ENCODE data around the gene OSBPL9.

The OSBPL9 gene

DNA sequence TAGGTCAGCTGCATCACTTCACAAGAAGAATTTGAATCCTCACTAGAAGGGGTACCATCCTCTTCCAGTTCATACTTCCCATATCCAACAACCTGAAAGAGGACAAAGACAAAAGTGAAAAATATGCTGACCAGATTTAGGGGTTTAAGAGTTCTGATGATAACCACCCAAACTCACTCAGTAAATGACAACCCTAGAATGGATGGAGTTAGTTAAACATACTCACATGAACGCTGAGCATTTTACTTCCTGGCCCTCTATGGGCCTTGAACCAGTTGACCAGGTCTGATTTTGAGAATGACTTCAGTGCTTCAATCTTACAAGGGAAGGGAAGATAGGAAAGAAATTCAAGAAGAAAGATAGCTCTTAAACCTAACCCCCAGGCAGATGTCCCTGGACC is 172.4 kb downstream of the OSBPL9 start:
- TF ChIP-seq, protein P1, sequence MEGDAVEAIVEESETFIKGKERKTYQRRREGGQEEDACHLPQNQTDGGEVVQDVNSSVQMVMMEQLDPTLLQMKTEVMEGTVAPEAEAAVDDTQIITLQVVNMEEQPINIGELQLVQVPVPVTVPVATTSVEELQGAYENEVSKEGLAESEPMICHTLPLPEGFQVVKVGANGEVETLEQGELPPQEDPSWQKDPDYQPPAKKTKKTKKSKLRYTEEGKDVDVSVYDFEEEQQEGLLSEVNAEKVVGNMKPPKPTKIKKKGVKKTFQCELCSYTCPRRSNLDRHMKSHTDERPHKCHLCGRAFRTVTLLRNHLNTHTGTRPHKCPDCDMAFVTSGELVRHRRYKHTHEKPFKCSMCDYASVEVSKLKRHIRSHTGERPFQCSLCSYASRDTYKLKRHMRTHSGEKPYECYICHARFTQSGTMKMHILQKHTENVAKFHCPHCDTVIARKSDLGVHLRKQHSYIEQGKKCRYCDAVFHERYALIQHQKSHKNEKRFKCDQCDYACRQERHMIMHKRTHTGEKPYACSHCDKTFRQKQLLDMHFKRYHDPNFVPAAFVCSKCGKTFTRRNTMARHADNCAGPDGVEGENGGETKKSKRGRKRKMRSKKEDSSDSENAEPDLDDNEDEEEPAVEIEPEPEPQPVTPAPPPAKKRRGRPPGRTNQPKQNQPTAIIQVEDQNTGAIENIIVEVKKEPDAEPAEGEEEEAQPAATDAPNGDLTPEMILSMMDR (IDR thresholded peaks at IDR 0.05; ENCODE audit: low read depth, low read length): no peak
- no peak for DNase-seq (ENCODE audit: extremely low read depth, low read depth)

DNA sequence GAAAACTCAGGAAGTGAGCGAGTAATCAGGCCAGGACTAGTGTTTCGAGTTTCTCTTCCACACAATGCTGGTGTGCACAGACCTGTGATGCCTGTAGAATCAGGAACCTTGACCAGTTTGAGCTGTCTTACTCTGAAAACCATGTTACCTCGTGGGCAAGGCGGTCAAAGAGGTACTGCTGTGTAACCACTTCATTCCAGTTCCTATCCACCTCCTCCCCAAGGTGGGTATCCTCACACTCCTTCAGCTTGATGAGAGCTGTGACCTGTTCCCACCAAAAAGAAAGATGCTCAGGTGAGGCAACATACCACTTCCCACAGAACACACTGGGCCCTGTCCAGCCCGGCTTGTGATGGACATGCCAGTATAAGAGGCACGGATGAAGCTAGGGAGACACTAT is 173.5 kb downstream of the OSBPL9 start:
- no peak for DNase-seq (ENCODE audit: extremely low read depth, low read depth)
- TF ChIP-seq, protein P1 (IDR thresholded peaks at IDR 0.05; ENCODE audit: low read depth, low read length): no peak

DNA sequence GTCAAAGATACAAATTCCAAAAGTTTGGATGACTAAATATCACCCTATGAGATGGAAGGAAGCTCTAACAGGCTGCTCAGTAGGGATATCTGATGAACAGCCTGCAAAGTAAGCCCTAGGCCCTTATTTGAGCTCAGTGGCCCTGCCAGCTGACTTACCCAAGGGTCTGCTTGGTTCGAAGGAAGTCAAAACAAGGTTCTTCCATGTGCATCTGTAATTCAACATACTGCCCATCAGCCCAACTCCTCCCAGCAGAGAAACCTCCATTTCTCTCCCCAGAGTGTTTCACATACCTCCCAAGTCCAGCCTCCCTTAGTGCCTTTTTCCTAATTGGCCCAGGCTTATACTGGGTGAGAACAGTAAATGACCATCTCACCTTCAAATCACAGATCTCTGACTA is 175.0 kb downstream of the OSBPL9 start:
- no peak for DNase-seq (ENCODE audit: extremely low read depth, low read depth)
- TF ChIP-seq, protein P1 (IDR thresholded peaks at IDR 0.05; ENCODE audit: low read depth, low read length): no peak

DNA sequence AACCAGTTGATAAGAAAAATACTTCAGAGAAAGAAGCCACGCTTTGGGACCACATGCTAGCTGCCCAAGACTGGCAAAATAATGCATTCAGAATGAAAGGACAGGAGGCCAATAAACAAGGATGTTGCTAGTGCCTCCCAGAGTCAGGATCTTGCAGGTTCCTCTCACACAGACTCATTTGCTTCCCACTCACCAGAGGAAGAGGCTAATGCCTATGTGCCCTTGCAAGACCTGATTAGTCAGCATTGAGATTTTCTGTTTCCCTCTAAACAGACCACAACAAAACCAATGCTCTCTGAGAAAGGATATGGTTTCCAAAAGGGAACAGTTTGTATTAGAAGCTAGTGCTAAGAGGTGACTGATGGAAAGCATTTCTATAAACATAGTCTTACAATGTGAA is 176.0 kb downstream of the OSBPL9 start:
- TF ChIP-seq, protein P1 (IDR thresholded peaks at IDR 0.05; ENCODE audit: low read depth, low read length): no peak
- peak; percentile 14 for DNase-seq (ENCODE audit: extremely low read depth, low read depth)

DNA sequence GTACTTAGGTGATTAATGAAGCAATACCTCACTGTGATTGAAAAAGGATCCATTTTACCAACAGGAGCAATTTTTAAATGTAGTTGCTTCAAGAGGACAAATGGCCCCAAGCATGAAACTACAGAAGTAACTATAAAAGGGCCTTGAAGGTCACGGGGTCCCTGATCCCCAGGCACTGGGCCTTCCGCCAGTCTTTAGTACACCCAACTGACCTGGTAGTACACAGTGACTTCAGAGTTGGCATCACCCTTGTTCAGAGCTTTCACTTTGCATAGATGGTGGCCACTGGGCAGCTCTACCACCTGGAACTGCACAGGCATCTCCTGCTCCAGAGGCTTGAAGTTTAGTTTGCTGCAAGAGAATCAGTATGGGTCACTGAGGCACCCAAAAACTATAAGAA is 177.4 kb downstream of the OSBPL9 start:
- DNase-seq (ENCODE audit: extremely low read depth, low read depth): no peak
- TF ChIP-seq, protein P1 (IDR thresholded peaks at IDR 0.05; ENCODE audit: low read depth, low read length): no peak

DNA sequence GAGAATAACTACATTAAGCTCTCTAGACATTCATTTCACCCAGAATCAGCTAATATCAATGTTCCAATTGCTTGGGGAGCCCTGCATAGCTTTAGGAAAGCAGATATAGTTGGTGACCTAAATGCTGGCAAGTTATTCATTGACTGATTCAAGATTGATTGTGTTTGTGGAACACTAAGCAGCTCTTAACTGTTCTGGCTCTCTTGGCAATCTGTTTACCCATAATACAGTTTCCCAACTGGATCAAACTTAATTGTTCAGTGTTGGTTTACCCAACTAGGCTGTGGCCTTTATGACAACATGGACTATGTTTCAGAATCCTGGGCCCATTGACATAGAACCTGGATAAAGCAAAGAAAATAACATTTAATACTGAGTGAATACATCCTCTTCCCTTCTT is 178.0 kb downstream of the OSBPL9 start:
- no peak for DNase-seq (ENCODE audit: extremely low read depth, low read depth)
- TF ChIP-seq, protein P1 (IDR thresholded peaks at IDR 0.05; ENCODE audit: low read depth, low read length): no peak

DNA sequence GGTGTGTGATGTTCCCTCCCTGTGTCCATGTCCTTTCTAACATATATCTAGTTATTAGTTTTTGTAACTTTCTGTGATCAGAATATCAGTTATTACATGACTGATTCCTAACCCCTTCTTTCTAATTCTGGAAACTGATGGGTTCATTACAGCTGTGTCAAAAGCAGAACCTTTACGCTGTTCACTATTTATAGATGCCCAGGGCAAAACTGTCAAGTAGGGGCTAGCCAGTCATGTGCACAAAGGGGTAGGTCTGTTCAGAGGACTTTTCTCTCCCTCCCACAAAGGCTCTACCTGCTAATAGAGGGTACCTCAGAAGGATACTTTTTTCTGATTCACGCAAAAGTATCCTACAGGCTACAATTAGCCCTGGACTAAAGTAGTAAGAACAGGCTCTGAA is 182.5 kb downstream of the OSBPL9 start:
- DNase-seq (ENCODE audit: extremely low read depth, low read depth): no peak
- TF ChIP-seq, protein P1 (IDR thresholded peaks at IDR 0.05; ENCODE audit: low read depth, low read length): no peak
